Activated CD4-positive, alpha-beta T cell treated with anti-CD3 and anti-CD28 coated beads, Interleukin-10, Interleukin-2, amounts not matched to agents 100 ng/mL and 50 ng/mL, durations not matched to agents 16 hours and 8 hours (primary cell): ENCODE data around the gene ITGB7.
"Not testable (repeated sequence)": the region's sequence is repeated elsewhere in the genome, so short reads cannot be mapped to it uniquely, and the experiment has no call there.

Experiments used
- DNase-seq: peaks from one replicate; pipeline ENCODE4 v3.0.0-alpha.2; 2020

The ITGB7 gene

GRCh38 chr12:53176750-53177149 lies 30.3 kb downstream of the ITGB7 start:
- no peak for DNase-seq

GRCh38 chr12:53174881-53175491 lies 32.1 kb downstream of the ITGB7 start:
- peak; percentile 30 for DNase-seq

GRCh38 chr12:53173085-53173715 lies 33.9 kb downstream of the ITGB7 start:
- no peak for DNase-seq

DNA sequence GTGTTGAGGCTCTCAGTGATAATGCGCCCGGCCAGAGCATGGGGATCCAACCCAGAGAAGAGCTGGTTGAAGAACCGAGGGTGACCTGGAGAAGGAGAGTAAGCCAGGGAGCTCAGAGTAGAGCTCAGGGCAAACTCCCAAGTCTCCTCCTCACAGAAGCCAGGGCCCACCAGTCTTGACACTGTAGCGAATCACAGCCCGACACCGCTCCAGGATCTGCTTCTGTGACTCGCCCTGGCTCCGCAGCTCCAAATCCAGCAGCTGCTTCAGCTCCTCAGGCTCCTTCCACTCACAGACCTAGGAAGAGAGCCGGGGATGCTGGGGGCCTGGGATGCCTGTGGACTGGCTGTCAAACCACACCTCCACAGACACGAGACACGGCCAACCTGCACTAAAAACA lies 34.7 kb downstream of the ITGB7 start:
- DNase-seq = no peak

- DNase-seq = no peak
Observed at GRCh38 chr12:53171725-53172329, 35.2 kb downstream of the ITGB7 start.

DNA sequence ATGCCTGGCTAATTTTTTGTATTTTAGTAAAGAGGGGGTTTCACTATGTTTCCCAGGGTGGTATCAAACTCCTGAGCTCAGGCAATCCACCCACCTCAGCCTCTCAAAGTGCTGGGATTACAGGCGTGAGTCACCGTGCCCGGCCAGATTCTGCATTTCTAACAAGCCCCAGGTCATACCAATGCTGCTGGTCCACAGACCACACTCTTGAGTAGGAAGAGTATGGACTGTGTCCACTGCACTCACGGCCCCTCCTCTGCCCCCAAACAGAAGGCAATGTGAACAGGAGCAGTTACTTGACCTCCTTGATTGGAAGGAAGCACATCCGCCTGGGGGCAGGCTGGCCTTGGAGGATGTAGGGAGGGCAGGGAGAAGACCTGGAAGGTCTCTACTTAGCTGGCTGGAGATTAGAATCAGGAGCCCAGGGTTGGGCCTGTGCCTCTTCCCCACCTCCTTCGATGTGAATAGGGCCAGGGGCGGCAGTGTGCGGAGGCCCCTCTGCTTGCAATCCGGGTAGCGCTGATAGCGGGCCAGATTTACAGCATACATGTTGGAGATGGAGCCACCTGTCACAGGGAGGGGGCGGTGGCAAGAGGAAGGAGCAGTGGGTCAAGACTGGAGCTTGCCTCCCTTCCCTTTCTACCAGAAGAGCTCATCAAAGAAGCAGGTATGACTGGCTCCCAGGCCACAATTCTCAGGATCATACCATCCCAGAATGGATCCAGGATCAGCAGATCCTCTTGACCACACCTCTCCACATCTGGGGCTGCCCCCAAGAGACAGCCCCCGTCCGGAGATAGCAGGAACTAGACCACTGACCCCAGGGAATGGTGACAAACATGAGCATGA lies 36.0 kb downstream of the ITGB7 start:
- no peak for DNase-seq

DNA sequence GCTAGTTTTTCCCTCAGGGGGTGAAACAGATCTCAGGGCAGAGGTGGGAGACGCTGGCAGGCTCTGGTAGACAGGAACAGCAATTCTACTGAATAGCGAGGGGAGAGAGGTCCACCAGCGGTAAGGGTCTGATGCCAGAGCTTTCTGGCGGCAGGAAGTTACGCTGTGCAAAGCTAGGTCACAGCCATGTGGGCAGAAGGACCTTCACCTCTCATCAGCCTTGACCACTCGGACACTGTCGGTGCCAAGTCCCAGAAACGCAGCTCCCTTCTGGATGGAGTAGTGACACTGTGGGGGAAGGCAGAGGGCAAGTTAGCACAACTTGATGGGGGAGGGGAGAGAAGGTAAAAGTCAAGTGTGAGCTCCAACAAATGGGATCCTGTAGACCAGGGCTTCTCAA lies 36.8 kb downstream of the ITGB7 start:
- no peak for DNase-seq

DNA sequence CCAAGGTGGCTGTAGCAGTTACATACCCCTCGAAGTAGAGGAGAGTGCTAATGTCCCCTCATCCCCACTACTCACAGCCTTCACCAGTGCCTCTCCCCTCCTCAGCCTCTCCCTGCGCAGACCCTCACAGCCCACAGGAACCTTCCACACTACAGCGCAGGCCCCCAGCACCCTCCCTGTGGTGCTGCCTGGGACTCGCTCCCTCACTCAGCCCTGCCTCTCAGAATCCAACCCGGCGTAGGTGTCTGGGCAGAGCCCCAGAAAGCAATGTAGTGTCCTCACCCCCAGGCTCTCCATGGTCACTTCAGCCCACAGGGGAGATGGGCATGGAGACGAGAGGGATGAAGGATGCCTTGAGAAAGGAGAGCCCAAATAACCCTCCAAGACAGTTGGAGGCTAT lies 37.4 kb downstream of the ITGB7 start:
- no peak for DNase-seq

- DNase-seq = no peak
Observed at GRCh38 chr12:53166837-53167236, 40.2 kb downstream of the ITGB7 start.

GRCh38 chr12:53163008-53163407 lies 44.0 kb downstream of the ITGB7 start:
- not testable (repeated sequence) for DNase-seq

DNA sequence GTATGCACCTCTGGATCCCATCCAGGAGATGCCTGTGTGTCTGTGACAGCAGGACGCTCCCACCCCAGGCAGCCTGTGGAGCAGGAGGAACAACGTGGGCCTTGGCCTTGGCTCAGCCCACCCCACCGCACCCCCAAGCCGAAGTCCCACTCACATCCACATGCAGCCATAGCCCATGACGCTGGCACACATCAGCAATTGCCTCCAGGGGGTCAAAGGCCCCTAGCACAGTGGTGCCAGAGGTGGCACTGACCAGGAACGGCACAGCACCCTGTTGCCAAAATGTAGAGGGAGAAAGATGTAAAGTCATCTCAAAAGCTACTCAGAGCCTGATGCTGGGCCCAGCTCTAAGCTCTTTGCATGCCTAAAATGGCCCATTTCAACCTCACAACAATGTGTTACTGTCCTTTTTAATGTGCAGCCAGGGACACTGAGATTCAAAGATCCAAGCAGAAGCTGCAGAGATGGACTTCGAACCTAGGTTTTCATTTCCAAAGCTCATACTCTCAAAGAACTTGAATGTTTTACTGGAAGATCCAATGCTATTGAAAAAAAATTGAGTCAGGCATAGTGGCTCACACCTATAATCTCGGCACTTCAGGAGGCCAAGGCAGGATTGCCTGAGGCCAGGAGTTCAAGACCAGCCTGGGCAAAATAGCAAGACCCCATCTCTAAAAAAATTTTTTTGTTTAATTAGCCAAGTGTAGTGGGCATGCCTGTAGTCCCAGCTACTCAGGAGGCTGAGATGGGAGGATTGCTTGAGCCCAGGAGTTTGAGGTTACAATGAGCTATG lies 45.7 kb downstream of the ITGB7 start:
- DNase-seq = no peak

DNA sequence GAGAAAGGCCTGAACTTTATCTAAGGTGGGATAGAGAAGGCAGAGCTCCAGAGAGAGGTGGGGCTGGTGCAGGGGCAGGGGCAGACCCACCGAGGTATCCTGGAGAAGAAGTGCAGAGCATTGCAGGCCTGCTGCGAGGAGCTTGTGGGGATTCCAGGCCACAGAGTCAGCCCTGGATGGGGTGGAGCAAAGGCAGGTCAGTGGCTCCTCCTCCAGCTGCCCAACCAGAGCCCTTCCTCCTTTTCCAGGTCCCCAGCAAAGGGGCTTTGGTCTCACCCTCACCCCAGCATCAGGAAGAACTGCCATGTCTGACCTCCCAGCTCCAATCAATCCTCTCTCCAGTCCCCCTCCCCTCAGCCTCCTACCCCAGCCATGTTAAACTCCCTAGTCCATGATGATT lies 46.4 kb downstream of the ITGB7 start:
- DNase-seq = no peak

- DNase-seq = no peak
Observed at GRCh38 chr12:53160000-53160399, 47.1 kb downstream of the ITGB7 start.

DNA sequence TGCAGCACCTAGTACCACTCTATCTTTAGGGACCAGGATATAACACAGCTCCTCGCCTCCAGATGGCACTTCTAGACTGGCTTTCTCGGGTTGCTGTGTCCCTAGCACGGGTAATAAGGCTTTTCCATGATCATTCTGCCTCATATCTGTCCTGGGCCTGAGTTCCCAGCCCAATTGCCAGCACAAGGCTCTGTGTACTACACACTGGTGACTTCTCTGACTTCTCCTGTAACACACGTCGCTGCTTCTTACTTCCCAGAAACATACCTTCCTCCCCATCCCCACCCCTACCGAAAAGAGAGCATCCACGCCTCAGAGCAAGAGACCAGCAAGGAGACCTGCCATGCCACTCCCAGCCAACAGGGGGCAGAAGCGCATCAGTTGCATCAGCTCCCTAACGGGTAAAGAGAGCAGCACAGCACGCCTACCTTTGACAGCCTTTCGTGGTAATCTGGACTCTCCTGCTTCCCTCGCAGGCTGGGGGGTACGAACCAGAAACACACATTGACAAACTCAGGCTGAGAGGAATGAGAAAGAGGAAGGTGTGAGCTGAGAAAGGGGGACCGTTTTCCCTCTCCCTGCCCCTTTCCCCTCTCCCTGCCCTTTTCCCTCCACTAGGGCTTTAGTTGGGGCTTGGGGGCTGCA lies 47.7 kb downstream of the ITGB7 start:
- DNase-seq = peak; percentile 94

GRCh38 chr12:53152390-53152789 lies 54.7 kb downstream of the ITGB7 start:
- no peak for DNase-seq

- DNase-seq = no peak
Observed at GRCh38 chr12:53151039-53151438, 56.0 kb downstream of the ITGB7 start.

DNA sequence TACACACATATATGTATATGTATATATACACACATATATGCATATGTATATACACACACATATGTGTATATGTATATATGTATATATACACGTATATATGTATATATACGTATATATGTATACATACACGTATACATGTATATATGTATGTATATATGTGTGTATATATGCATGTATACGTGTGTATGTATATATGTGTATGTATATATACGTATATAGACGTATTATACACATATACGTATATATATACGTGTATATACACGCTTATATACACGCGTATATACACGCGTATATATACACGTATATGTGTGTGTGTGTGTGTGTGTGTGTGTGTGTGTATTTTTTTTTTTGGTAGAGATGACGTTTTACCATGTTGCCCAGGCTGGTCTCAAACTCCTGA lies 59.4 kb downstream of the ITGB7 start:
- no peak for DNase-seq

GRCh38 chr12:53147181-53147580 lies 59.9 kb downstream of the ITGB7 start:
- no peak for DNase-seq

- no peak for DNase-seq
Observed at GRCh38 chr12:53145383-53146260, 61.4 kb downstream of the ITGB7 start.

DNA sequence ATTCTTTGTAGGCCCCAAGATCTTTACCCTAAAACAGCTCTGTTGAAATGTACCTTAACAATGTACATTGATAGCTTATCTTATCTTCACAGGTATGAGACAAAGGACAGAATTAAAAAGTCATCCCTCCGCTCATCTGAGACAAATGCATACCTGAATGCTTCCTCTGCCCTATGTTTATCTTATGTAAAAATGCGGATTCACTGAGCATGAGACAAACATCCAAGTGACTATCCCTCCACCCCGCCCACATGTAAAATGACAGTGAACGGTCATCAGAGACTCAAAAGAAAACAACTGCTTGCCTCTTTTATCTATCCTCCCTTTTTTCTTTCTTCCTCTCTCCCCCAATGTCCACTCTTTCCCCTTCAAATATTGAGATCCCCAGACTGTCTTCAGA lies 63.7 kb downstream of the ITGB7 start:
- no peak for DNase-seq
